ENCODE data around the gene HTR4.

DNA sequence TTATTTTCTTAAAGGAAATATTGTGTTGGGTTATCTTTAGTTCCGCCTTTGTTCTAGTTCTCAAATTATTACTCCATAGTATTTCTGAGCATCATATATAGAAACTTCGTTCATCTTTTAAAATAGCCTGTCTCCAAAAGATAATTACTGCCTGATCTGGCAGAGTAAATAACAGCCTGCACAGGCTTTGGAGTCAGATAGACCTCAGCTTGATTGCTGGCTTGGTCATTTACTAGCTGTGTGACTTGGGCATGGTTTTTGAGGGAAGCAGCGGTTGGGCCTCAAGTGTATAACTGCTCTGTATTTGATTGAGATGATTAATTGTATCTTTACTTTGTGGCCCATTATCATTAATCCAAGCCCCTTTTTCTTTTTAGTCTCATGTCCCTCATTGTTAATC, 220.5 kb downstream of the HTR4 start:
- TF ChIP-seq, protein P1, sequence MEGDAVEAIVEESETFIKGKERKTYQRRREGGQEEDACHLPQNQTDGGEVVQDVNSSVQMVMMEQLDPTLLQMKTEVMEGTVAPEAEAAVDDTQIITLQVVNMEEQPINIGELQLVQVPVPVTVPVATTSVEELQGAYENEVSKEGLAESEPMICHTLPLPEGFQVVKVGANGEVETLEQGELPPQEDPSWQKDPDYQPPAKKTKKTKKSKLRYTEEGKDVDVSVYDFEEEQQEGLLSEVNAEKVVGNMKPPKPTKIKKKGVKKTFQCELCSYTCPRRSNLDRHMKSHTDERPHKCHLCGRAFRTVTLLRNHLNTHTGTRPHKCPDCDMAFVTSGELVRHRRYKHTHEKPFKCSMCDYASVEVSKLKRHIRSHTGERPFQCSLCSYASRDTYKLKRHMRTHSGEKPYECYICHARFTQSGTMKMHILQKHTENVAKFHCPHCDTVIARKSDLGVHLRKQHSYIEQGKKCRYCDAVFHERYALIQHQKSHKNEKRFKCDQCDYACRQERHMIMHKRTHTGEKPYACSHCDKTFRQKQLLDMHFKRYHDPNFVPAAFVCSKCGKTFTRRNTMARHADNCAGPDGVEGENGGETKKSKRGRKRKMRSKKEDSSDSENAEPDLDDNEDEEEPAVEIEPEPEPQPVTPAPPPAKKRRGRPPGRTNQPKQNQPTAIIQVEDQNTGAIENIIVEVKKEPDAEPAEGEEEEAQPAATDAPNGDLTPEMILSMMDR (optimal IDR thresholded peaks at IDR 0.05 in 1 of 3, IDR thresholded peaks at IDR 0.05 in 1 of 3, conservative IDR thresholded peaks at IDR 0.05 in 1 of 3; ENCODE audit: extremely low read depth in 1 of 3, insufficient read depth in 2 of 3, low read length in 3 of 3): no peak
- TF ChIP-seq EZH2 (IDR thresholded peaks at IDR 0.05; ENCODE audit: low read length): no peak

All from keratinocyte (primary cell).